HEK293T (cell line): ENCODE measurements around the gene AP2A2.

Source experiments
- CTCF ChIA-PET: fragments of 350-600 bp; formaldehyde crosslinking; extraction: SDS; loops from one replicate; lab custom pipeline; 2021; ENCODE audit warnings: antibody characterized with exemption, inconsistent platforms; lab: Yijun Ruan, JAX
- POLR2A ChIA-PET: fragments of 350-600 bp; formaldehyde crosslinking; extraction: SDS; loops from one replicate; lab custom pipeline; 2020; ENCODE audit warnings: antibody characterized with exemption, inconsistent platforms; lab: Yijun Ruan, JAX
- DNase-seq: peaks from one replicate; pipeline ENCODE4 v3.0.0; 2012; ENCODE audit warnings: mixed read lengths; ENCODE audit errors: extremely low spot score
- ARNT ChIP-seq: fragments of 450-650 bp; IDR thresholded peaks from 2 replicates; pipeline ENCODE4 v1.6.1; 2017; ENCODE audit warnings: mild to moderate bottlenecking
- BHLHE40 ChIP-seq: fragments of 450-650 bp; IDR thresholded peaks from 2 replicates; pipeline ENCODE4 v1.6.1; 2016; ENCODE audit warnings: mild to moderate bottlenecking, moderate library complexity, borderline replicate concordance
- CTBP1 ChIP-seq: fragments of 450-650 bp; IDR thresholded peaks from 2 replicates; pipeline ENCODE4 v1.6.1; 2016; ENCODE audit warnings: borderline replicate concordance
- ELF4 ChIP-seq: fragments of 450-650 bp; IDR thresholded peaks from 2 replicates; pipeline ENCODE4 v1.6.1; 2017; ENCODE audit warnings: antibody characterized with exemption
- FOXA1 ChIP-seq: fragments of 450-650 bp; IDR thresholded peaks from 2 replicates; pipeline ENCODE4 v1.6.1; 2016; ENCODE audit warnings: mild to moderate bottlenecking
- FOXK2 ChIP-seq: fragments of 450-650 bp; IDR thresholded peaks from 2 replicates; pipeline ENCODE4 v1.6.1; 2016; ENCODE audit warnings: mild to moderate bottlenecking
- FOXM1 ChIP-seq: fragments of 450-650 bp; IDR thresholded peaks from 2 replicates; pipeline ENCODE4 v1.6.1; 2017; ENCODE audit warnings: mild to moderate bottlenecking, borderline replicate concordance
- HDGF ChIP-seq: fragments of 450-650 bp; IDR thresholded peaks from 2 replicates; pipeline ENCODE4 v1.6.1; 2017; ENCODE audit warnings: antibody characterized with exemption, borderline replicate concordance
- L3MBTL2 ChIP-seq: fragments of 450-650 bp; conservative IDR thresholded peaks from 2 replicates; pipeline ENCODE4 v1.6.1; 2016; ENCODE audit warnings: mild to moderate bottlenecking
- LEF1 ChIP-seq: fragments of 450-650 bp; IDR thresholded peaks from 2 replicates; pipeline ENCODE4 v1.6.1; 2017; ENCODE audit warnings: mild to moderate bottlenecking, borderline replicate concordance
- NFRKB ChIP-seq: fragments of 450-650 bp; IDR thresholded peaks from 2 replicates; pipeline ENCODE4 v1.6.1; 2016; ENCODE audit warnings: mild to moderate bottlenecking, moderate library complexity
- SP1 ChIP-seq: fragments of 450-650 bp; IDR thresholded peaks from 2 replicates; pipeline ENCODE4 v1.6.1; 2017
- SUZ12 ChIP-seq: fragments of 450-650 bp; IDR thresholded peaks from 2 replicates; pipeline ENCODE4 v1.6.1; 2016; ENCODE audit warnings: mild to moderate bottlenecking
- TARDBP ChIP-seq: fragments of 450-650 bp; IDR thresholded peaks from 2 replicates; pipeline ENCODE4 v1.6.1; 2016
- ZNF384 ChIP-seq: fragments of 450-650 bp; IDR thresholded peaks from 2 replicates; pipeline ENCODE4 v1.6.1; 2016
- TF ChIP-seq, protein P1 (sequence below): fragments of 450-650 bp; IDR thresholded peaks from 2 replicates; pipeline ENCODE4 v1.6.1; 2016

AP2A2 gene

DNA sequence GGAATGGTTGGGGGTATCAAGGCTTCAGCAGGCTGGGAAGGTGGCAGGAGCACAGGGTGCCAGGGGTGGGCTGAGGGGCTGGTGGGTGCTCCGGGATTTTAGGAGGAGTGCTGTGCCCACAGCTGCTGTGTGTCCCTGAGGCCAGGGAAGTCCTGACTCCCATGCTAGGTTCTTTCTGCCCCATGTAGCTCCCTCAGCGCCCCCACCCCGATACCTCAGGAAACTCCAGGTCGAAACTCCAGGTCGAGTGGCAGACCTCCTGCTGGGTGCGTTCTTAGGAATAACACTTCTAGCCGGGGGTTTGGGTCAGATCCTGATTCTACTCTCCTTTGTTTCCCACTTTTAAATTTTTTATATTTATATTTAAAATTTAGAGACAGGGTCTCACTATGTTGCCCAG lies 8.3 kb downstream of the AP2A2 start:
- DNase-seq = no peak
- CTCF ChIA-PET = no interaction called here
- POLR2A ChIA-PET = no interaction called here
- TF ChIP-seq SUZ12 = no peak
- TF ChIP-seq FOXK2 = no peak
- no peak for TF ChIP-seq FOXA1
- no peak for TF ChIP-seq CTBP1
- no peak for TF ChIP-seq FOXM1
- TF ChIP-seq, protein P1, sequence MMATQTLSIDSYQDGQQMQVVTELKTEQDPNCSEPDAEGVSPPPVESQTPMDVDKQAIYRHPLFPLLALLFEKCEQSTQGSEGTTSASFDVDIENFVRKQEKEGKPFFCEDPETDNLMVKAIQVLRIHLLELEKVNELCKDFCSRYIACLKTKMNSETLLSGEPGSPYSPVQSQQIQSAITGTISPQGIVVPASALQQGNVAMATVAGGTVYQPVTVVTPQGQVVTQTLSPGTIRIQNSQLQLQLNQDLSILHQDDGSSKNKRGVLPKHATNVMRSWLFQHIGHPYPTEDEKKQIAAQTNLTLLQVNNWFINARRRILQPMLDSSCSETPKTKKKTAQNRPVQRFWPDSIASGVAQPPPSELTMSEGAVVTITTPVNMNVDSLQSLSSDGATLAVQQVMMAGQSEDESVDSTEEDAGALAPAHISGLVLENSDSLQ = no peak
- TF ChIP-seq LEF1 = no peak
- no peak for TF ChIP-seq ELF4
- TF ChIP-seq NFRKB = no peak
- TF ChIP-seq ARNT = no peak
- no peak for TF ChIP-seq L3MBTL2

DNA sequence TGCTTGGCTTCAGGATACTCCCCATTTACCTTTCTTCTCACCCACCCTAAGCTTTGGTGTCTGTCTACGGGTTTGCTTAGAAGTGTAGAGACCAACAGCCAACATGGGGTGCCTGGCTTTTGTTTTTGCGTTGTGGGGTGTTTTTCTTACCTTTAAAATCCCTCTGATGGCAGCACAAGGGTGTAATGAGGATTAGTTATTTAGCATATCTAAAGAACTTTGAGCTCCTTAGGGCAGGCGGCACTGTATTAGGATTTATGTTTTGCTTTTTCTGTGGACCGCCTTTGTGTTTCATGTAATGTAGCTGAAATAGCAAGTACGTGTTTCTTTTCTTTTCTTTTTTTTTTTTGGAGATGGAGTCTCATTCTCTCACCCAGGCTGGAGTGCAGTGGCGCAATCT lies 8.9 kb downstream of the AP2A2 start:
- CTCF ChIA-PET = interaction anchor here (0.7 kb wide), 1 partner anchor 1218 kb away, joined by 3 read pairs; no protein-coding TSS in a partner anchor
- POLR2A ChIA-PET = interaction anchor here (0.9 kb wide), 1 partner anchor 21 kb away, joined by 3 read pairs; no protein-coding TSS in a partner anchor
- no peak for DNase-seq
- TF ChIP-seq TARDBP = no peak
- TF ChIP-seq L3MBTL2 = no peak
- no peak for TF ChIP-seq ZNF384
- no peak for TF ChIP-seq ARNT
- no peak for TF ChIP-seq BHLHE40
- no peak for TF ChIP-seq NFRKB
- no peak for TF ChIP-seq LEF1

DNA sequence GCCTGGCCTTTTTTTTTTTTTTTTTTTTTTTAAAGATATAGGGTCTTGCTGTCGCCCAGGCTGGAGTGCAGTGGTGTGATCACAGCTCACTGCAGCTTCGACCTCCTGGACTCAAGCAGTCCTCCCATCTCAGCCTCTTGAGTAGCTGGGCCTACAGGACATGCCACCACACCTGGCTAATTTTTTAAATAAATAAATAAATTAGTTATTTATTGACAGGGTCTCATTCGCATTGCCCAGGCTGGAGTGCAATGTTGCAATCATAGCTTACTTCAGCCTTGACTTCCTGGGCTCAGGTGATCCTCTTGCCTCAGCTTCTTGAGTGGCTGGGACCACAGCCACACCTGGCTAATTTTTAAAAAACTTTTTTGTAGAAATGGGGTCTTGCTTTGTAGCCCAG lies 10.5 kb downstream of the AP2A2 start:
- ChIA-PET POLR2A (no interaction called here), CTCF (no interaction called here)
- no peak for DNase-seq
- TF ChIP-seq CTBP1 = no peak
- TF ChIP-seq BHLHE40 = no peak
- TF ChIP-seq FOXM1 = no peak
- TF ChIP-seq HDGF = no peak
- no peak for TF ChIP-seq SUZ12
- no peak for TF ChIP-seq TARDBP
- no peak for TF ChIP-seq ARNT
- no peak for TF ChIP-seq ZNF384
- no peak for TF ChIP-seq L3MBTL2
- TF ChIP-seq FOXK2 = no peak
- TF ChIP-seq NFRKB = no peak
- TF ChIP-seq ELF4 = no peak
- TF ChIP-seq FOXA1 = no peak
- TF ChIP-seq SP1 = no peak
- no peak for TF ChIP-seq LEF1
- TF ChIP-seq, protein P1 = no peak

DNA sequence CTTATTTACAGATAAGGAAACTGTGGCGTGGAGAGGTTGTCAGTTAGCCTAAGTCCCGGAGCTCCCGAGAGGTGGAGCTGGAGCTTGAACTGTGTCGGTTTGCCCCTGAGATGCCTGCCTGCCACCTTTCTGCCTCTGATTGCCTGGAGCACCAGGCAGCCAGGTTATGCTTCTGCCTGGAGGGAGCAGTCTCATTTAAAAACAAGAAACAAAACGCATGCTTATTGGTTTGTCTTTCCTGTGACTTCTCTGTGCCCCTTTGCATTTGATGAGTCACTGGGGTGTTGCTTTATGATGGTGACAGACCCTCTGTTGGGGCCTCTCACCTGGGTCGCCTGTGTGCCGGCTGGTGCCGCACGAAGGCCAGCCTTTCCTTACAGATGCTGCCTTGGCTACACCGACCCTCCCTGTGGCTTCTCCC lies 12.2 kb downstream of the AP2A2 start:
- CTCF ChIA-PET = no interaction called here
- no peak for TF ChIP-seq LEF1
- TF ChIP-seq L3MBTL2 = no peak
- TF ChIP-seq SP1 = no peak
- TF ChIP-seq ZNF384 = no peak
- no peak for DNase-seq
- POLR2A ChIA-PET = no interaction called here

DNA sequence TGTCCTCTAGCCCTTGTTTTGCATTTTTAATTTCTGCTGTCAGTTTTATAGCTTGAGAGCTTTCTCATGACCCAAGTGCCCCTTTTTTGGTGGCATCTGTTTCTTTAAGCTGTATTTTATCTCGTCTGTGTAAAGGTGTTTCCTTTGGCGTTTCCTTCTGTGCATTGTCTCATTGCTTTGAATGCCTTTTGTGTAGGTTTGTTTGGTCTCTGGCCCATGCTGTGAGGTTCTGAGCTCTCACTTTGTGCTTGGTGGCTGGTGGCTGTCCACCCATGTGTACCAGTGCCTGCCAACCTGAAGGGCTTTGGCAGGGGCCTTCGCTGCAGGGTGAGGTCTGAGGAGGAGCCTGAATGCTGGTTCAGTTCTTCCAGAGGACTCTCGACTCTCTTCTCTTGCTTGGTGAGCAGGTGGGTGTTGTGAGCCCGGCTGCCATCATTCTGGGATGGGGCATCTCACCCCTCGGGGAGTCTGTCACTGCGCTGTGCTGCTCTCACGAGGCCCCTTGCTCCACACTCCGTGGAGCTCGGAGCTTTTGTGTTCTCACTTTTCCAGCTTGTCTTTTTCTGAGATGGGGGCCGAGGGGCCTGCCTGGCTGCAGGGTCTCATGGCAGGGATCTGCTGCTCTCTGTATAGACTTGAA lies 14.9 kb downstream of the AP2A2 start:
- no peak for TF ChIP-seq LEF1
- no peak for TF ChIP-seq ARNT
- TF ChIP-seq NFRKB = no peak
- no peak for TF ChIP-seq FOXM1
- no peak for TF ChIP-seq HDGF
- no peak for DNase-seq
- CTCF ChIA-PET = no interaction called here

DNA sequence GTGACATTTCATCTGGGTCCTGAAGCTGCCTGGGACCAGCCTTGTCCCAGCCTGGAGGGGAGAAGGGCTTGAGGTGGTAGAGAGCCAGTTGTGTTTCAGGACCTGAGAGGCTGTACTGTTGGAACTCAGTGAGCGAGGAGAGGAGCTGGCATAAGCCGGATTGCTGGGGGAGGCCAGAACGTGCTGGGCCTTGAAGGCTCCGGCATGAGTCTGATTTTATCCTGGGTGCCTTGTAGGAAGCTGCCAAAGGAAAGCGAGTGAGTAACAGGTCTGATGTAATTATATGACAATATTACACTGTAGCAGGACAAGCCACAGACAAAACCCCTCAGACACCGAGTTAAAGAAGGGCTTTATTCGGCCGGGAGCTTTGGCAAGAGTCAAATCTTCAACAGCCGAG lies 17.2 kb downstream of the AP2A2 start:
- ChIA-PET POLR2A (interaction anchor here (1.2 kb wide), 1 partner anchor 14 kb away, joined by 3 read pairs; no protein-coding TSS in a partner anchor), CTCF (interaction anchor here (0.6 kb wide), 2 partner anchors 89 to 102 kb away, joined by 3 to 6 read pairs; no protein-coding TSS in a partner anchor)
- DNase-seq = no peak
- TF ChIP-seq ARNT (no peak), TARDBP (no peak), ZNF384 (no peak), FOXM1 (no peak), LEF1 (no peak), HDGF (no peak), ELF4 (no peak), L3MBTL2 (no peak), FOXA1 (no peak), BHLHE40 (no peak), CTBP1 (no peak)

More for the DNA sequence above, 14.9 kb downstream of the AP2A2 start:
- POLR2A ChIA-PET = no interaction called here

DNA sequence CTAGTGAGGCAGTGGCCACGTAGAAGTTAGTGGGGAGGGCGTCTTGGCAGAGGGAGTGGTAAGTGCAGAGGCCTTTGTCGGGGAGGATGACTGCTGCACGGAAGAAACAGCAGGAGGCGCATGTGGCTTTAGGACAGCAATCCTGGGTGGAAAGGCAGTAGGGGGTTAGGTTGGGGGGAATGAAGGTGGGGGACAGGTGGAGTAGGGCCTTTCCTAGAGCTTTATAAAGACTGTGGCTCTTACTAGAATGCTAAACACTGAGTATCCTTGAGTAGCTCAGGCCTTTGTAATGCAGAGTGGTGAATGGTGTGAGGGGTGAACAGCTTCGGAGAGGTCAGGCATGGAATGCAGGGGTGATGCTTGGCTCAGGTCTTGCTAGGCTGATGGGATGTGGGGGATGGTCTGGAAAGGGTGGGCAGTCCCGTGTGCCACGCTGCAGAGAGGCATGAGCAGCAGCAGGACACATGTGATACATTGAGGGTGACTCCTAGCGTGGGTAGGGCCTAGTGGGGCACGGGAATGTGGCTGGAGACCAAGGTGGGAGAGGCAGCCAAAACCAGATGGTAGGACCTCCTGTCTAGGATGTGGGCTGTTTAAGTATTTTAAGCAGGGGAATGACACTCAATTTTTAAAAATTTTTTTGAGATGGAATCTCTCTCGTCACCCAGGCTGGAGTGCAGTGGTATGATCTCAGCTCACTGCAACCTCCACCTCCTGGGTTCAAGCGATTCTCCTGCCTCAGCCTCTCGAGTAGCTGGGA lies 19.2 kb downstream of the AP2A2 start:
- DNase-seq = no peak
- TF ChIP-seq ARNT (no peak), ZNF384 (no peak), CTBP1 (no peak), ELF4 (no peak), HDGF (no peak)
- TF ChIP-seq, protein P1 = no peak
- POLR2A ChIA-PET = no interaction called here
- CTCF ChIA-PET = interaction anchor here (0.6 kb wide), 1 partner anchor 15 kb away, joined by 8 read pairs; no protein-coding TSS in a partner anchor
